Type B pancreatic cell (in vitro differentiated cells): ENCODE measurements around the gene SLC25A33. TPM values are rescaled to one million over a fixed set of nuclear protein-coding genes. Genes with fewer than 3 reads are reported as not detected.

ENCODE experiments used
- DNase-seq: peaks from one replicate; pipeline ENCODE4 v3.0.0; 2021; ENCODE audit warnings: mixed read lengths; ENCODE audit not compliant: unreplicated experiment; ENCODE audit errors: extremely low spot score
- H3K27ac Mint-ChIP-seq: 2 replicates; pipeline ENCODE4 v1.8.0; 2021; ENCODE audit warnings: mild to moderate bottlenecking, mixed read lengths
- H3K27me3 Mint-ChIP-seq: 2 replicates; pipeline ENCODE4 v1.8.0; 2021; ENCODE audit warnings: mixed read lengths
- H3K36me3 Mint-ChIP-seq: 2 replicates; pipeline ENCODE4 v1.8.0; 2021; ENCODE audit warnings: mixed read lengths
- H3K4me1 Mint-ChIP-seq: one replicate; pipeline ENCODE4 v1.8.0; 2021; ENCODE audit warnings: mixed read lengths; ENCODE audit not compliant: unreplicated experiment
- H3K4me3 Mint-ChIP-seq: 2 replicates; pipeline ENCODE4 v1.8.0; 2021; ENCODE audit warnings: mild to moderate bottlenecking, mixed read lengths
- H3K9me3 Mint-ChIP-seq: 2 replicates; pipeline ENCODE4 v1.8.0; 2021; ENCODE audit warnings: mixed read lengths
- total RNA-seq: library from RNA; stranded (reverse); gene quantifications from 2 replicates; pipeline ENCODE4 v1.2.1, GENCODE V29; 2021; ENCODE audit warnings: low replicate concordance
- TF ChIP-seq, protein P1 (sequence below): fragments of 200-600 bp; sonication (generic); conservative IDR thresholded peaks from 2 replicates; pipeline ENCODE4 v1.5.0; 2021; ENCODE audit warnings: antibody characterized with exemption, mild to moderate bottlenecking

The SLC25A33 gene
- total RNA-seq, 1 donor from 2014 or later = 7.6 TPM

DNA sequence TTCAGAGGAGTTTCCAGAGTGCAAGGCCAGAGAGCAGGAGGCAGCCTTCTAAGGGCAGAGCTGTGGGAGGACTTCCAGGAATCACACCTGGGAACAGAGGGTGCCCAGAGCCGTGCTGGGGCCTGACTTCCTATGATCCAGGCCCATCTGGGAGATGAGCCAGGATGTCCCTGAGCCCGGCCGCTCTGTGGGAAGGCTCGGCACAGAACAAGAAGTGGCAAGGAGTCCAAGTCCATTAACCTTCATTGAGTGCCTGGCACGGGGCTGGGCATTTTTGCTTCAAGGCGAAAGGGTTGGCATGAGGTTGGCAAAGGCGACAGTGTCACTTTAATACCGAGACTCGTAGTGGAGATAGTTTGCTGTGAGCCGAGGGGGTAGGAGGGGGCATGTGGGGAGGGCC is 67.7 kb downstream of the SLC25A33 start:
- Mint-ChIP-seq H3K4me3 (no peak overlapping the region), H3K4me1 (no peaks in the 10 kb centered on the region), H3K27me3 (no peaks in the 10 kb centered on the region), H3K36me3 (no peaks in the 10 kb centered on the region), H3K27ac (no peak overlapping the region), H3K9me3 (no peaks in the 10 kb centered on the region)
- TF ChIP-seq, protein P1, sequence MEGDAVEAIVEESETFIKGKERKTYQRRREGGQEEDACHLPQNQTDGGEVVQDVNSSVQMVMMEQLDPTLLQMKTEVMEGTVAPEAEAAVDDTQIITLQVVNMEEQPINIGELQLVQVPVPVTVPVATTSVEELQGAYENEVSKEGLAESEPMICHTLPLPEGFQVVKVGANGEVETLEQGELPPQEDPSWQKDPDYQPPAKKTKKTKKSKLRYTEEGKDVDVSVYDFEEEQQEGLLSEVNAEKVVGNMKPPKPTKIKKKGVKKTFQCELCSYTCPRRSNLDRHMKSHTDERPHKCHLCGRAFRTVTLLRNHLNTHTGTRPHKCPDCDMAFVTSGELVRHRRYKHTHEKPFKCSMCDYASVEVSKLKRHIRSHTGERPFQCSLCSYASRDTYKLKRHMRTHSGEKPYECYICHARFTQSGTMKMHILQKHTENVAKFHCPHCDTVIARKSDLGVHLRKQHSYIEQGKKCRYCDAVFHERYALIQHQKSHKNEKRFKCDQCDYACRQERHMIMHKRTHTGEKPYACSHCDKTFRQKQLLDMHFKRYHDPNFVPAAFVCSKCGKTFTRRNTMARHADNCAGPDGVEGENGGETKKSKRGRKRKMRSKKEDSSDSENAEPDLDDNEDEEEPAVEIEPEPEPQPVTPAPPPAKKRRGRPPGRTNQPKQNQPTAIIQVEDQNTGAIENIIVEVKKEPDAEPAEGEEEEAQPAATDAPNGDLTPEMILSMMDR = no peak
- no peak for DNase-seq

DNA sequence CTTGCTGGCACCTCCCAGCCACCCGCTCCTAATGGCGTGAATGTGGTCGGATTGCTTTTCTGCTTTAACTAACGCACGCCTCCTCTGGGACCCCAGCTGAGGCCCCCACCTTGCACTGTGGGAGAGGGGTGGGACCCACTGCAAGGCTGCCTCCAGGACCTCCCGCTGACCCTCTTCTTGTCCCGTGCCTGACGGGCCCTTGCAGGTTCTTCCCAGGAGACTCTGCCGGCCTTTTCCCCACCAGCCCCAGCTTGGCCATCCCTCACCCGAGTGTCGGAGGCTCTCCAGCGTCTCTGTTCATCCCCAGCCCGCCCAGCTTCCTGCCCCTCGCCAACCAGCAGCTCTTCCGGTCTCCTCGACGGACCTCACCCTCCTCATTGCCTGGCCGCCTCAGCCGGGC is 68.1 kb downstream of the SLC25A33 start:
- DNase-seq = no peak
- no peaks in the 10 kb centered on the region for H3K9me3 Mint-ChIP-seq
- TF ChIP-seq, protein P1 = no peak
- H3K4me3 Mint-ChIP-seq = no peak overlapping the region
- H3K27ac Mint-ChIP-seq = no peak overlapping the region
- no peaks in the 10 kb centered on the region for H3K4me1 Mint-ChIP-seq
- H3K27me3 Mint-ChIP-seq = no peaks in the 10 kb centered on the region
- H3K36me3 Mint-ChIP-seq = no peaks in the 10 kb centered on the region

DNA sequence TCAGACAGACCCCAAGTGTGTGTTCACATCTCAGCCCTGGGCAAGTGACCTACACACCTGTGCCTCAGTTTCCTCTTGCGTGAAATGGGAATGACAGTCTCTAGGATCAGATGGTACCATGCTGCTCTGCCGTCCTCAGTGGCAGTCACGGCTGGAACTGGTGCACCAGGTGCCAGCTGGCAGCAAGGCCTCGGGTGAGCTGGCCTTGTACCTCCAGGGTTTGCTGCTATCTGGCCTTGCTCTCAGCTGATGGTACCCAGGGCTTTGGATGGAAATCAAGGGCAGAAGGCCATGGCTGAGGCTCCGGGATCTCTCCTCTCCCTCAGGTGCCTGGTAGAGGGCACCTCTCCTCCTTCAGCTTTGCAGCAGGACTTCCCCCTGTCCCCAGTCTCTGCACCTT is 70.7 kb downstream of the SLC25A33 start:
- H3K36me3 Mint-ChIP-seq = no peaks in the 10 kb centered on the region
- TF ChIP-seq, protein P1 = no peak
- H3K4me1 Mint-ChIP-seq = no peaks in the 10 kb centered on the region
- H3K27ac Mint-ChIP-seq = no peak overlapping the region
- no peaks in the 10 kb centered on the region for H3K27me3 Mint-ChIP-seq
- no peak for DNase-seq
- no peaks in the 10 kb centered on the region for H3K9me3 Mint-ChIP-seq
- no peak overlapping the region for H3K4me3 Mint-ChIP-seq

DNA sequence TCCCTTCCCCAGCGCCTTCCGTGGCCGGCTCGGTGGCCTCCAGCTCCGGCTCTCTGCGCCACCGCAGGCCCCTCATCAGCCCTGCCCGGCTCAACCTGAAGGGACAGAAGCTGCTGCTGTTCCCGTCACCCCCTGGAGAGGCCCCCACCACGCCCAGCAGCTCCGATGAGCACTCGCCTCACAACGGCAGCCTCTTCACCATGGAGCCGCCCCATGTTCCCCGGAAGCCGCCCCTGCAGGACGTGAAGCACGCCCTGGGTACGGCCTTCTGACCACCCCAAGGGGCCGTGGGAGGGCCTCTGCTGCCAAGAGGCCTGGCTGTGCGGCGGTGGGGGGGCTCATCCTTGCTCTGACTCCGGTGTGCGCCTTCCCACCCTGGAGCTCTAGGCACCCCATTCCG is 71.3 kb downstream of the SLC25A33 start:
- Mint-ChIP-seq H3K4me1 (no peaks in the 10 kb centered on the region), H3K9me3 (no peaks in the 10 kb centered on the region), H3K27me3 (no peaks in the 10 kb centered on the region), H3K4me3 (no peak overlapping the region), H3K36me3 (no peaks in the 10 kb centered on the region), H3K27ac (no peak overlapping the region)
- TF ChIP-seq, protein P1 = no peak
- DNase-seq = no peak

DNA sequence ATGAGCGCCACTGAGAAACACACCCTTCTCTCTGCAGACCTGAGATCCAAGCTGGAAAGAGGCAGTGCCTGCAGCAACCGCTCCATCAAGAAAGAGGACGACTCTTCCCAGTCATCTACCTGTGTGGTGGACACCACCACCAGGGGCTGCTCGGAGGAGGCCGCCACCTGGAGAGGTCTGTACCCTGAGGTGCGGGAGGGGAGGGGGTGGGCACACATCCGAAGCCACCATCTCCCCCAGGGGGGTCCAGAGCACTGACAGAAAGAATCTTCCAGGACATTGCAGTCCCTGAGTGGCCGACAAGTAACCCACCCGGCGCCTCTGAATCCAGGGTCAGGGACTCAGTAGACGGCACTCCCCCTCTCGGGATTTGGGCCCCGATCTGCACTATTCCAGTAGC is 72.5 kb downstream of the SLC25A33 start:
- no peak overlapping the region for H3K27ac Mint-ChIP-seq
- H3K27me3 Mint-ChIP-seq = no peaks in the 10 kb centered on the region
- H3K9me3 Mint-ChIP-seq = no peaks in the 10 kb centered on the region
- TF ChIP-seq, protein P1 = no peak
- DNase-seq = no peak
- no peak overlapping the region for H3K4me3 Mint-ChIP-seq
- no peaks in the 10 kb centered on the region for H3K36me3 Mint-ChIP-seq
- no peaks in the 10 kb centered on the region for H3K4me1 Mint-ChIP-seq
